NT2/D1 (cell line): ENCODE data around the gene ESRP2.

Source experiments
- DNase-seq: peaks from one replicate; pipeline ENCODE4 v3.0.0-alpha.2; 2011; ENCODE audit warnings: low read depth, low spot score
- H3K27me3 ChIP-seq: 2 replicates; pipeline ENCODE4 v1.6.0; 2011; ENCODE audit warnings: mild to moderate bottlenecking; ENCODE audit not compliant: insufficient read length, insufficient read depth
- H3K36me3 ChIP-seq: 2 replicates; pipeline ENCODE4 v1.6.1; 2011; ENCODE audit warnings: mild to moderate bottlenecking, low read length, mixed read lengths; ENCODE audit not compliant: insufficient read depth, insufficient read length
- H3K4me1 ChIP-seq: 2 replicates; pipeline ENCODE4 v1.5.1; 2011; ENCODE audit not compliant: insufficient read depth, insufficient read length
- H3K4me3 ChIP-seq: 2 replicates; pipeline ENCODE4 v1.5.1; 2011; ENCODE audit warnings: low read depth; ENCODE audit not compliant: insufficient read length
- H3K9ac ChIP-seq: 2 replicates; pipeline ENCODE4 v1.6.0; 2011; ENCODE audit warnings: low read depth; ENCODE audit not compliant: insufficient read length
- H3K9me3 ChIP-seq: 2 replicates; pipeline ENCODE4 v1.5.1; 2011; ENCODE audit warnings: mild to moderate bottlenecking, low read length; ENCODE audit not compliant: insufficient read depth
- SUZ12 ChIP-seq: IDR thresholded peaks from 2 replicates; pipeline ENCODE4 v1.6.1; 2011; ENCODE audit not compliant: insufficient read length, insufficient read depth; ENCODE audit errors: extremely low read depth
- YY1 ChIP-seq: IDR thresholded peaks from 2 replicates; pipeline ENCODE4 v1.6.1; 2011; ENCODE audit not compliant: insufficient read length, insufficient read depth
- ZNF274 ChIP-seq: IDR thresholded peaks from 2 replicates; pipeline ENCODE4 v1.6.1; 2011; ENCODE audit warnings: mild to moderate bottlenecking, low read depth, low read length

ESRP2 gene

DNA sequence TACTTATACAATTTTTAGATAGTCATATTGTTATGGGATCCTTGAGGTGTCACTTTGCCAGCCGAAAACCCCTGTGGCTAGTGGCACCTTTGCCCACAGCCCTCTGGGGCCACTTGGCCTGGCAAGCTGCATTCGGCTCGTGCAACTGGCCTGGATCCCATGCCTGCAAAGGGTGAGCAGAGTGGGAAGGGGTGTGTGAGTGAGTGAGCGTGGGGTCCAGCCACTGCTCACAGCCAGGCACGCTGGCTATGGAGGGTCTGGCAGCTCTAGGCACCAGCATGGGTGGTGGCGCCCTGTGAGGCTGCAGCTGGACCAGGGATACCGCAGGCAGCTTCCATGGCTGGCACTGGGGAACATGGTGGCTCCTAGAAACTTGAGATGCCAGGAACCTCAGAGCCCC lies 49.0 kb downstream of the ESRP2 start:
- no peak for DNase-seq
- H3K36me3 ChIP-seq: peaks cover 54% of the 10 kb centered on the region
- H3K27me3 ChIP-seq: no peaks in the 10 kb centered on the region
- no peak overlapping the region for H3K4me3 ChIP-seq
- peaks cover 13% of the 10 kb centered on the region; the same call in 1 of the 2 replicates for H3K9me3 ChIP-seq
- no peak overlapping the region for H3K9ac ChIP-seq
- no peaks in the 10 kb centered on the region for H3K4me1 ChIP-seq
- no peak for TF ChIP-seq SUZ12
- TF ChIP-seq ZNF274: no peak
- TF ChIP-seq YY1: no peak

- Histone ChIP-seq H3K4me3 (no peak overlapping the region), H3K36me3 (peaks cover 49% of the 10 kb centered on the region), H3K4me1 (no peaks in the 10 kb centered on the region), H3K9ac (no peak overlapping the region), H3K27me3 (no peaks in the 10 kb centered on the region), H3K9me3 (peaks cover 13% of the 10 kb centered on the region; the same call in 1 of the 2 replicates)
- TF ChIP-seq YY1 (no peak), SUZ12 (no peak), ZNF274 (no peak)
- DNase-seq: no peak
Measured at GRCh38 chr16:68183046-68183445, 52.9 kb downstream of the ESRP2 start.

DNA sequence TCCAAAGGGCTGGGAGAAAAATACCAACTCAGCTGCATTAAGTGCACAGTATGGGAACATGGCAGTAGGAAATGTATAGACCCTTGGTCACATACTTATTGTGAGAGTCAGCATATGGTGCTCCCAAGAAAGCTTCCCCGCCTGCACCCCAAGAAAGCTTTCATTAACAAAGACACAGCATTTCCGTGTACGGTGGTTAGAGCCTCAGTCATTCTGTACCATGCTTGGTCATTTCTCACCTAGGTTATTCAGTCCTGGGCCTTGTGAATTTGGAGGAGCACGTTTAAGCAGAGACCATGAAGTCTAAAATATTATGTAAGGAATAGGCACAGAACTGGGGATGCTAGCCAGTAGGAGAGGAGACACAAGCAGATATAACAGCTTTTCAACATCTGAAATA lies 56.1 kb downstream of the ESRP2 start:
- no peaks in the 10 kb centered on the region for H3K27me3 ChIP-seq
- peaks cover 36% of the 10 kb centered on the region for H3K36me3 ChIP-seq
- H3K9me3 ChIP-seq: no peaks in the 10 kb centered on the region
- no peak overlapping the region for H3K9ac ChIP-seq
- H3K4me1 ChIP-seq: no peaks in the 10 kb centered on the region
- DNase-seq: no peak
- no peak overlapping the region for H3K4me3 ChIP-seq
- TF ChIP-seq ZNF274 (no peak), YY1 (no peak), SUZ12 (no peak)

- no peak for TF ChIP-seq ZNF274
- TF ChIP-seq YY1: no peak
- TF ChIP-seq SUZ12: no peak
- no peak for DNase-seq
- Histone ChIP-seq H3K36me3 (peaks cover 40% of the 10 kb centered on the region), H3K27me3 (no peaks in the 10 kb centered on the region), H3K4me1 (no peaks in the 10 kb centered on the region), H3K9me3 (no peaks in the 10 kb centered on the region), H3K4me3 (no peak overlapping the region), H3K9ac (no peak overlapping the region)
Measured at GRCh38 chr16:68179196-68179795, 56.6 kb downstream of the ESRP2 start.
